Mesenteric fat pad (tissue), 1 donor: ENCODE results near the gene TMEM269. TPM values are rescaled to one million over a fixed set of nuclear protein-coding genes. Genes with fewer than 3 reads are reported as not detected.

Experiments
- DNase-seq: peaks from one replicate; pipeline ENCODE4 v3.0.0-alpha.2; 2020; ENCODE audit warnings: low spot score
- total RNA-seq: library from RNA; stranded (reverse); fragmentation: NEBNext Ultra II Directional; extraction: Animal tissue kit (Norgen Biotek cat#: 25700); gene quantifications from one replicate; pipeline ENCODE4 v1.2.1, GENCODE V29; 2021
- donor health status: DM: yes; HTN: yes; CAD: no.

TMEM269 gene
- total RNA-seq, 1 donor from 2014 or later: not detected

DNA sequence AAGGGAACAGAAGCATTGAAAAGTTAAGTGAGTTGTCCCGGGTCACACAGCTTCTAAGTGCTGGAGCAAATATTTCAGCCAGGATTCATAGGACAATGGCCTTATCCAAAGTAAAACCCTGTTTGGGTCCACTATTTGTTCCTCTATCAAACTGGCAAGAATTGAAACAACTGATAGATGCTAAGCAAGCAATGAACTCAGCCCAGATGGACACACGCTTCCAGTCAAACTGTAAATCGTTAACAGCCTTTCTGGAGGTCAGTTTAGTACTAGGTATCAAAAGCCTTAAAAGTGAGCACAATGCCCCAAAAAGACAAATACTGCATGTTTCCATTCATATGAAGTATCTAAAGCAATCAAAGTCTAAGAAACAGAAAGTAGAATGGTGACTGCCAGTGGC, 33.2 kb downstream of the TMEM269 start:
- no peak for DNase-seq

- DNase-seq: no peak
These were observed 36.0 kb downstream of the TMEM269 start for GRCh38 chr1:42820813-42821212.

DNA sequence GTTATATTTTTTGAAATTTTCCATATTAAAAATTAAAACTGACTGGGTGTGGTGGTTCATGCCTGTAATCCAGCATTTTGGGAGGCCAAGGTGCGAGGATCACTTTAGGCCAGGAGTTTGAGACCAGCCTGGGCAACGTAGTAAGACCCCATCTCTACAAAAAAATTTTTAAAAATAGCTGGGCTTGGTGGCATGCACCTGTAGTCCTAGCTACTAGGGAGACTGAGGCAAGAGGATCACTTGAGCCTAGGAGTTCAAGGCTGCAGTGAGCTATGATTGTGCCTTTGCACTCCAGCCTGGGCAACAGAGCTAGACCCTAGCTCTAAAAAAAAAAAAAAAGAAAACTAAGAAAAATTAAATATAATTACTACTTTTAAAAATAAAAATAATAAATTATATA, 36.9 kb downstream of the TMEM269 start:
- no peak for DNase-seq

- no peak for DNase-seq
These were observed 38.1 kb downstream of the TMEM269 start for GRCh38 chr1:42822800-42823392.

DNA sequence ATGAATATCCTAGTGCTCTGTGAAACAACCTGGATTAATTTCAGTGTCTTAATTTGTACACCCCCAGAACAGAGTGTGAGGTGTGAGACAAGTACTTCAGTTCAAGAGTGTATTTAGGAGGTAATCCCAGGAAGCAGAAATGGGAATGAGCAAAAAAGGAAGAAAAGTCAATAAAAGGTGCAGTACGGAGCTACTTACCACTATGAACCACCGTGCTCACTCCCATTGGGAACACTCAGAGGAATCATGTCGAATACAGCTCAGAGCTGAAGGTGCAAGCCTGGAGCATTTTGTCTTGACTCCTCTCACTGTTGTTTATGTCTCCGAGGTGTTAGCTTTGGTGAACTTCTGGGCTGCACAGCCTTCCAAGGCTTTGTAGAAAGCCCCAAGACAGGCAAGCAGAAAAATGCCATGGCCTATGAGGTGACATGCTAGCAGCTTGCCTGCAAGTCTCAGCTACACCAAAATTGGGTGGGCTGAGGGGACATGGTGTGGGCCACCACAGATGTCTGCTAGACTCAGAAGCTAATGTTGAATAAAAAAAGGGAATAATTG, 39.8 kb downstream of the TMEM269 start:
- DNase-seq: no peak

- DNase-seq: no peak
These were observed 40.5 kb downstream of the TMEM269 start for GRCh38 chr1:42825036-42825851.

DNA sequence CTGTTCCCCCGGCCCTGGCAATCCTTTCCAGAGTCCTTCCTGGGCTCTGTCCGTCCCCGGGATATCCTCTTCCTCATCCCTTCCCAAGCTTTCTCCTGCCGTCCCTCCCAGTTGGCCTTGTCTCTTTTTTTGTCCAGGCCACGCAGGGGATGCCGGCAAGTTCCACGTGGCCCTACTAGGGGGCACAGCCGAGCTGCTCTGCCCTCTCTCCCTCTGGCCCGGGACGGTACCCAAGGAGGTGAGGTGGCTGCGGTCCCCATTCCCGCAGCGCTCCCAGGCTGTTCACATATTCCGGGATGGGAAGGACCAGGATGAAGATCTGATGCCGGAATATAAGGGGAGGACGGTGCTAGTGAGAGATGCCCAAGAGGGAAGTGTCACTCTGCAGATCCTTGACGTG, 45.8 kb downstream of the TMEM269 start:
- no peak for DNase-seq

DNA sequence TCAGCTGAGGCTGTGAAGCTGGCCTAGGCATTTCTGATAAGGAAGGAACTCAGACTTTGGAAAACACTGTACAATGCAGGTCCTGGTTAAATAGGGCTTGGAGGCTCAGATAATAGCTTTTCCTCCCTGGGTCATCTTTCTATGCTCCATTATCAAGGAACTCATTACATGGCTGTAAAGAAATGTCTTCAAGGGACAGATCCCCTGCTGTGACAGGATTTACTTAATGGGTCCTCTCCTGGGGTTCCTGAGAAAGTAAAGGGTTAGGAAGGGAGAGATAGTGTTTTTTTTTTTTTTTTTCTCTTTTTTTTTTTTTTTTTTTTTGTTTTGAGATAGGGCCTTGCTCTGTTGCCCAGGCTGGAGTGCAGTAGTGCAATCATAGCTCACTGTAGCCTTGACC, 46.5 kb downstream of the TMEM269 start:
- DNase-seq: no peak

- DNase-seq: no peak
These were observed 48.0 kb downstream of the TMEM269 start for GRCh38 chr1:42832641-42833240.

GRCh38 chr1:42833981-42834380, 49.2 kb downstream of the TMEM269 start:
- no peak for DNase-seq

- no peak for DNase-seq
These were observed 50.0 kb downstream of the TMEM269 start for GRCh38 chr1:42834803-42835202.

DNA sequence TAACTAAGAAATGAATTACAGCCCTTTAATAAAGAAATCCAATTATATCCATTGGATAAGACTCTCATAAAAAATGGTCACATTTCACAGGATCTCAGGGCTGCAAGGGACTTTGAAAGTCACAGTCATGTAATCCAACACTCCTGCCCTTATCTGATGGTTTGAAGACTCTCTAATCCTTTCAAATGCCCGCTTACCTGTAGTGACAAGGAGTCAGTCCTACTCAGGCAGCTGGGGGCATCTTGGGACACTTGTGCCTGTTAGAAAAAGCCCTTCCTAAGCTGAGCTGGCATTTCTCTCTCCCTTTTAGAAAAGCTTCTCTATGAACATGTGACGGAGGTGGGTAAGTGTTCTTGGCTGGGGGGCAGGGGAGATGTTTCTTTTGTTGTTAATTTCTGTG, 50.6 kb downstream of the TMEM269 start:
- DNase-seq: no peak

GRCh38 chr1:42837709-42838108, 52.9 kb downstream of the TMEM269 start:
- no peak for DNase-seq

DNA sequence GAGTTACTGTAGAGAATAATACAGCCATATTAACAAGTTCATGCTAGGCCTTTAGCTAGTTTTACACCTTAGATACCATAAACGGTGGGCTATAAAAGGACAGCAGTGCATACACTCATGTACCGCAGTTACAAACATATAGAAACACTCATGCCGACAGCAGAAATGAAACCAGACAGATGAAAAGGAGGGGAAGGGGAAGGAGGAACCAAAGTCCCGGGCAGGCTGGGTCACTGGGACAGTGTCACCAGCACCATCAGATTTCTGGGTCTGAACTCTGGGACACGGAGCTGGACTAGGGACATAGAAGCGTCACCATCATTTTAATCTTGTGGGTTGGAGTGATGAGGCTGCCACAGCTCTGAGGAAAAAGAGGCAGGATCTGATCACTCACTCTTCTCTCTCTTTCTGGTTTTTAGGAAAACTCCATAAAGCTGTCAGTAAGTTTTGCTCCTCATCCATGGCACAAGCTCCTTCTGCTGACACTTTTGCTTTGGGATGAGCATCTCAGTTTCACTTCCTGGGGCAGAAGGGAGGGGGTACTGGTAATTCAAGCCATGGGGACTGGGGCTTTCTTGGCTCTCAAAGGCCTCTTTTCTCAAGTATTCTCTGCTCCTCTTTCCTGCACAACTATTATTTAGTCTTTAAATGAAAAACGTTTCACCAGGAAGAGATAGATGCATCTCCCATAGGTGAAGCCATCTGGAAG, 53.8 kb downstream of the TMEM269 start:
- DNase-seq: no peak

- DNase-seq: no peak
These were observed 56.2 kb downstream of the TMEM269 start for GRCh38 chr1:42841010-42841409.

DNA sequence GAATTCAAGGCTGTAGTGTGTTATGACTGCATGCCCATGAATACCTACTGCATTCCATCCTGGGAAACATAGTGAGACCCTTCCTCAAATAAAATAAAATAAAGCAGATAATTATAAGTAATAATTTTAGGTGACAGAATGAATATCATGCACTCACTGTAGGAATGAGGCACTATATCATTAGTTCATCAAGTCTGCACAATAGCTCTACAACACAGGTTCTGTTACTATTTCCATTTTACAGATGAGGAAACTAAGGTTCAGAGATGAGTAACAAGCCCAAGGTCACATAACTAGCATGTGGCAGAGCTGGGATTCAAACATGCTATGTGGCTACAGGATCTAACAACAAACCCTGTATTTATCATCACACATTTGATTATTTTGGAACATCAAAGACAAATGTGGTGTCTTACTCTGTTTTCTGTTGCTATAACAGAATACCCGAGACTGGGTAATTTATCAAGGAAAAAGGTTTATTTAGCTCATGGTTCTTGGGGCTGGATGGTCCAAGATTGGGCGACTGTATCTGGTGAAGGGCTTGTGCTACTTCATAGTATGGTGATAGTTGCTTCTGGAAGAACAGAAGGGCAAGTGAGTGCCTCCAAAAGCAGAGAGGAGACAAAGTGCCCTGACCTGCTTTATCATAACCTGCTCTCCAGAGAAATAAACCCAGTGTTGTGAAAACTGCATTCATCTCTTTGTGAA, 56.8 kb downstream of the TMEM269 start:
- DNase-seq: no peak

GRCh38 chr1:42844592-42845140, 59.9 kb downstream of the TMEM269 start:
- no peak for DNase-seq

DNA sequence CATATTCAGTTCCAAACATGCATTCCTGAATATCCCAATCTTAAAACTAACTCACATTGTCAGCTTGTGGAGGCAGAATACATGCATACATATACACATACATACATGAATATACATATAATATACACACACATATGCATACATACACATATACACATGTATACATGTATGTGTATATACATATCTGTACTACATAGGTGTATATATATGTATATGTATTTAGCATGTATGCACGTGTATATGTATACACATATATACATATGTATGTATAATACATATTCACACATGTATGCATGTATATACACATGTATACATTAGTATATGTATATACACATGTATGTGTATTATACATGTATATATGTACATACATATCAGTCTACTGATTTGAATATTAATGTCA, 60.4 kb downstream of the TMEM269 start:
- no peak for DNase-seq

DNA sequence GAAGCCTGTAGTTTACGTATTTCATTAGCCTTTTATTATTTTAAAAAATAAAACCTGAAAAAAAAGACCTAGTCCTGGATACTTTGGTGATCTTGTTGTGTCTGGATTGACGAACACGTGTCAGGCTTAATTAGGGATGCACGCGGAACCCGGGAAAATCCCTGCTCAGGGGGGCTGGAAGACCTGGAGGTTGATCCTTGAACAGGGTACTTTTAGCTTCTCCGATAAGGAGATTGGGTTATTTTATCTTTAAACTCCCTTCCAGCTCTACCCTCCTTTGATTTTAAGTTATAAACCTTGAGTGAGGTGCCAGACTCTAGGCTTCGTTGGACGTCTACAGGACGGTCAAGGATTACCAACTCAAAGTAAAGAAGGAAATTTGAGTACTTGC, 61.1 kb downstream of the TMEM269 start:
- no peak for DNase-seq

DNA sequence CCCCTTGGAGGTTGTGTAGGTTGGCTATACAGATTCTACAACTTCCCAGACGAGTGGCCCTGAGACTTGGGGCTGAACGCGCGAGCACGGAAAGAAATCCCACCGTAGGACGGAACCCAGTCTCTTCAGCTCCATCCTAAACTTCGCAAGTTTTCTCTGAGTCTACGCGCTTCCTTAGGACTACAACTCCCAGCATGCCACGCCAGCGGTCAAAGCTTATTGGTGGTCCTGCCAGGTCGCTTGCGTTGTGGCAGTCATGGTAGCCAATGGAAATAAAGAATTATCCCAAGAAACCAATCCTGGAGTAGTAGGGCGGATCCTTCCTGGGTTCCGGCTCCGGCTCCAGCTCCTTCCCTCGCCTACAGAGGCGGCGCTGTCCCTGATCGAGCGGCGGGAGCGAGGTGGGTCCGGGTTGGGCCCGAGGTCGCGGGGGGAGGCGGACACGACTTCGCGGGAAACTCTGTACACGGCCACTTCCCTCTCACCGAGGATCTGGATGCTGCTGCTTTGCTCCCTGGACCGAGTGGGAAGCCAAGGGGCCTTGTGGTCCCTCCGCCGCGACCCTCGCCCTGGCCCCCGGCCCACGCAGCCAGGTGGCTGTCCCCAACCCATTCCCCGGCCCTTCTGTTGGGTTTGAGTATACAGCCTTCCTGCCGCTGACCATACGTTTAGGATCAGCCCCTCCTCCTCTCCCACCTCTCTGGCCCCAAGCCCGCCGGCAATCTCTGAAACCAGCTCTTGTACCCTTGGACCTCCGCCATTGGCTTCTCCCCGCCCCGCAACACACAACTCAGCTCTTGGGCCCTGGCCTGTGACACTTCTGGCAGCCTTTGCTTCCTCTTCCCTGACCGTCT, 61.7 kb downstream of the TMEM269 start, which contains the start of gene ZNF691:
Gene ZNF691 (plus strand): TSS at position 357 of the 854 bp plus-strand sequence. CDS start 3,046 bp downstream, outside the sequence.
- peak; percentile 94 for DNase-seq
